Muscle layer of duodenum (tissue), 2 donors: ENCODE measurements around the gene APCDD1L.

Experiments
- H3K27ac ChIP-seq: one replicate; pipeline ENCODE4 v1.7.0; 2013; ENCODE audit warnings: mild to moderate bottlenecking, low read length
- H3K27me3 ChIP-seq: one replicate; pipeline ENCODE4 v1.7.0; 2013; ENCODE audit warnings: low read depth, mild to moderate bottlenecking, control low read depth, low read length
- H3K36me3 ChIP-seq, 2 donors: one replicate each; pipeline ENCODE4 v1.7.0; 2013; ENCODE audit warnings: low read length in 2 of 2, control low read depth in 1 of 2, mild to moderate bottlenecking in 1 of 2; ENCODE audit not compliant: insufficient read depth in 2 of 2, control insufficient read depth in 1 of 2
- H3K4me1 ChIP-seq, 2 donors: one replicate each; pipeline ENCODE4 v1.7.0; 2013; ENCODE audit warnings: low read length in 2 of 2, mild to moderate bottlenecking in 2 of 2, control low read depth in 1 of 2, moderate library complexity in 1 of 2; ENCODE audit not compliant: insufficient read depth in 2 of 2, control insufficient read depth in 1 of 2
- H3K4me3 ChIP-seq, 2 donors: one replicate each; pipeline ENCODE4 v1.7.0; 2013; ENCODE audit warnings: low read length in 2 of 2, low read depth in 1 of 2, mild to moderate bottlenecking in 1 of 2
- H3K9me3 ChIP-seq, 2 donors: one replicate each; pipeline ENCODE4 v1.7.0; 2013; ENCODE audit warnings: low read length in 2 of 2, control low read depth in 1 of 2, mild to moderate bottlenecking in 1 of 2; ENCODE audit not compliant: control insufficient read depth in 1 of 2
- donor health status: healthy.

Gene APCDD1L

DNA sequence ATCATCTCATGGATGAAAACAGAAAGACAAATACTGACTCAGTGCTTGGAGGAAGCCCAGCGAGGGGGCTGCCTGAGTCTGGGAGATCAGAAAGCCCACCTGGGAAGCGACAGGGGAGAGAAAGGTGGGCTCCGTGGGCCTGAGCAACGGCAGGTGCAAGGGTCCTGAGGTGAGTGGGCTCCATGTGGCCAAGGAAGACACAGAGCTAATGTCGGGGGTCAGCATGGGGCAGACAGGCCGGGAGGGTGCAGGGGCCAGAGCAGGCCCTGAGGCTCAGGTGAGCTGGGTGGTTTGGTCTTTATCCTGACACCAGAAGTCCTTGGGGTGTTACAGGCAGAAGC lies 18.8 kb downstream of the APCDD1L start:
- Histone ChIP-seq H3K36me3 (no peaks in the 10 kb centered on the region), H3K4me1 (no peaks in the 10 kb centered on the region), H3K27ac (no peak overlapping the region), H3K27me3 (no peaks in the 10 kb centered on the region), H3K4me3 (no peak overlapping the region), H3K9me3 (peaks cover 0 to 4% of the 10 kb centered on the region in 2 donors)

GRCh38 chr20:58495623-58496428 lies 19.4 kb downstream of the APCDD1L start:
- no peaks in the 10 kb centered on the region for H3K4me1 ChIP-seq
- H3K36me3 ChIP-seq: no peaks in the 10 kb centered on the region
- H3K27me3 ChIP-seq: no peaks in the 10 kb centered on the region
- H3K9me3 ChIP-seq: no peaks in the 10 kb centered on the region
- H3K4me3 ChIP-seq: no peak overlapping the region
- H3K27ac ChIP-seq: no peak overlapping the region

GRCh38 chr20:58494923-58495622 lies 20.1 kb downstream of the APCDD1L start:
- no peak overlapping the region for H3K4me3 ChIP-seq
- H3K36me3 ChIP-seq: no peaks in the 10 kb centered on the region
- H3K9me3 ChIP-seq: no peaks in the 10 kb centered on the region
- no peaks in the 10 kb centered on the region for H3K27me3 ChIP-seq
- H3K27ac ChIP-seq: no peak overlapping the region
- H3K4me1 ChIP-seq: no peaks in the 10 kb centered on the region

GRCh38 chr20:58492795-58493524 lies 22.2 kb downstream of the APCDD1L start:
- no peak overlapping the region for H3K27ac ChIP-seq
- H3K27me3 ChIP-seq: no peaks in the 10 kb centered on the region
- no peak overlapping the region for H3K4me3 ChIP-seq
- no peaks in the 10 kb centered on the region for H3K9me3 ChIP-seq
- H3K36me3 ChIP-seq: no peaks in the 10 kb centered on the region
- H3K4me1 ChIP-seq: no peaks in the 10 kb centered on the region

- Histone ChIP-seq H3K27ac (no peak overlapping the region), H3K9me3 (no peaks in the 10 kb centered on the region), H3K4me1 (no peaks in the 10 kb centered on the region), H3K4me3 (no peak overlapping the region), H3K36me3 (no peaks in the 10 kb centered on the region), H3K27me3 (no peaks in the 10 kb centered on the region)
Observed at GRCh38 chr20:58492074-58492718, 23.0 kb downstream of the APCDD1L start.

GRCh38 chr20:58486207-58486606 lies 29.0 kb downstream of the APCDD1L start:
- peaks cover 0 to 3% of the 10 kb centered on the region in 2 donors for H3K36me3 ChIP-seq
- peaks cover 0 to 4% of the 10 kb centered on the region in 2 donors for H3K4me1 ChIP-seq
- peaks cover 0 to 7% of the 10 kb centered on the region in 2 donors for H3K9me3 ChIP-seq
- H3K27me3 ChIP-seq: no peaks in the 10 kb centered on the region
- no peak overlapping the region for H3K27ac ChIP-seq
- H3K4me3 ChIP-seq: no peak overlapping the region

GRCh38 chr20:58485393-58485792 lies 29.8 kb downstream of the APCDD1L start:
- Histone ChIP-seq H3K9me3 (peaks cover 0 to 7% of the 10 kb centered on the region in 2 donors), H3K36me3 (peaks cover 0 to 3% of the 10 kb centered on the region in 2 donors), H3K4me3 (no peak overlapping the region), H3K27ac (no peak overlapping the region), H3K27me3 (no peaks in the 10 kb centered on the region), H3K4me1 (peaks cover 0 to 9% of the 10 kb centered on the region in 2 donors)

GRCh38 chr20:58483470-58483869 lies 31.7 kb downstream of the APCDD1L start:
- no peak overlapping the region for H3K4me3 ChIP-seq
- no peak overlapping the region for H3K27ac ChIP-seq
- peaks cover 0 to 13% of the 10 kb centered on the region in 2 donors for H3K4me1 ChIP-seq
- peaks cover 0 to 10% of the 10 kb centered on the region in 2 donors for H3K9me3 ChIP-seq
- no peaks in the 10 kb centered on the region for H3K27me3 ChIP-seq
- peaks cover 0 to 3% of the 10 kb centered on the region in 2 donors for H3K36me3 ChIP-seq

DNA sequence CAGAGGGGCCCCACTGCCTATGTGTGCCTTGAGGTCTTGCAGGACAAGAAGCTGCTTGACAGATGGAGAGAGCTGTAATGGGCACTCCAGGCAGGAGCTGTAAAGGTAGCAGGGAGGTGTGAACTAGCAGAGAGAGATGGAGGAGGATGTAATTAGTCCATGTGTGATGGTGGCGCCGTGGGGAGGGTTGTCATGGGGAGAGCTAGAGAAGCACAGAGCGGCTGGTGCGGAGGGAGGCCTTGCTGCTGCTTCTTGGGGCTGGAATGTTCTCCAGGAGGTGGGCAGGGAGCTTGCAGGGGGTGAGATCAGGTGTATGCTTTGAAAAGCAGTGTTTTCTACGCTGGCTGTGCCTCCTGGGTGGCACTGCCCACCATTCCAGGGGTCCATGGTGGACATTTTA lies 32.1 kb downstream of the APCDD1L start:
- no peak overlapping the region for H3K4me3 ChIP-seq
- peaks cover 0 to 14% of the 10 kb centered on the region in 2 donors for H3K9me3 ChIP-seq
- H3K27ac ChIP-seq: no peak overlapping the region
- H3K4me1 ChIP-seq: peaks cover 0 to 13% of the 10 kb centered on the region in 2 donors
- H3K27me3 ChIP-seq: no peaks in the 10 kb centered on the region
- H3K36me3 ChIP-seq: peaks cover 0 to 3% of the 10 kb centered on the region in 2 donors

- peaks cover 0 to 13% of the 10 kb centered on the region in 2 donors for H3K4me1 ChIP-seq
- peaks cover 0 to 19% of the 10 kb centered on the region in 2 donors for H3K9me3 ChIP-seq
- H3K36me3 ChIP-seq: peaks cover 0 to 3% of the 10 kb centered on the region in 2 donors
- H3K27ac ChIP-seq: no peak overlapping the region
- no peak overlapping the region for H3K4me3 ChIP-seq
- H3K27me3 ChIP-seq: no peaks in the 10 kb centered on the region
Observed at GRCh38 chr20:58482416-58482815, 32.8 kb downstream of the APCDD1L start.
